ENCODE results near the gene PDC.
A peak's percentile ranks its signal among the peaks of the same experiment; 100 is the strongest.

PDC gene

GRCh38 chr1:186461014-186461413 lies at the start of gene PDC:
TSS of gene PDC (minus strand) at chr1:186461114. CDS start at chr1:186449459, 11,655 bp downstream.
- DNase-seq (ENCODE audit: extremely low read depth in 1 of 2, low read depth in 1 of 2): no peak

- DNase-seq (ENCODE audit: extremely low read depth in 1 of 2, low read depth in 1 of 2): no peak
Measured at GRCh38 chr1:186503190-186503589, 42.3 kb upstream of the PDC start.

GRCh38 chr1:186502087-186502486 lies 41.2 kb upstream of the PDC start:
- DNase-seq (ENCODE audit: extremely low read depth in 1 of 2, low read depth in 1 of 2): no peak

- DNase-seq (ENCODE audit: extremely low read depth in 1 of 2, low read depth in 1 of 2): no peak
Measured at GRCh38 chr1:186500804-186501203, 39.9 kb upstream of the PDC start.

- DNase-seq (ENCODE audit: extremely low read depth in 1 of 2, low read depth in 1 of 2): no peak
Measured at GRCh38 chr1:186499571-186499970, 38.7 kb upstream of the PDC start.

- no peak for DNase-seq (ENCODE audit: extremely low read depth in 1 of 2, low read depth in 1 of 2)
Measured at GRCh38 chr1:186498695-186499389, 37.9 kb upstream of the PDC start.

GRCh38 chr1:186498071-186498470 lies 37.2 kb upstream of the PDC start:
- no peak for DNase-seq (ENCODE audit: extremely low read depth in 1 of 2, low read depth in 1 of 2)

GRCh38 chr1:186497651-186498050 lies 36.7 kb upstream of the PDC start:
- no peak for DNase-seq (ENCODE audit: extremely low read depth in 1 of 2, low read depth in 1 of 2)

- no peak for DNase-seq (ENCODE audit: extremely low read depth in 1 of 2, low read depth in 1 of 2)
Measured at GRCh38 chr1:186496171-186496851, 35.4 kb upstream of the PDC start.

- DNase-seq (ENCODE audit: extremely low read depth in 1 of 2, low read depth in 1 of 2): no peak
Measured at GRCh38 chr1:186494832-186495271, 33.9 kb upstream of the PDC start.

GRCh38 chr1:186492531-186493291 lies 31.8 kb upstream of the PDC start:
- DNase-seq (ENCODE audit: extremely low read depth in 1 of 2, low read depth in 1 of 2): no peak

GRCh38 chr1:186491336-186491735 lies 30.4 kb upstream of the PDC start:
- DNase-seq (ENCODE audit: extremely low read depth in 1 of 2, low read depth in 1 of 2): no peak

- DNase-seq (ENCODE audit: extremely low read depth in 1 of 2, low read depth in 1 of 2): no peak
Measured at GRCh38 chr1:186487163-186487562, 26.2 kb upstream of the PDC start.

GRCh38 chr1:186486061-186486460 lies 25.1 kb upstream of the PDC start:
- no peak for DNase-seq (ENCODE audit: extremely low read depth in 1 of 2, low read depth in 1 of 2)

GRCh38 chr1:186483561-186483960 lies 22.6 kb upstream of the PDC start:
- no peak for DNase-seq (ENCODE audit: extremely low read depth in 1 of 2, low read depth in 1 of 2)

- peak in 1 of 2 donors; percentile 13 for DNase-seq (ENCODE audit: extremely low read depth in 1 of 2, low read depth in 1 of 2)
Measured at GRCh38 chr1:186482661-186483255, 21.8 kb upstream of the PDC start.

GRCh38 chr1:186481303-186481888 lies 20.5 kb upstream of the PDC start:
- DNase-seq (ENCODE audit: extremely low read depth in 1 of 2, low read depth in 1 of 2): no peak

GRCh38 chr1:186479162-186479561 lies 18.2 kb upstream of the PDC start:
- no peak for DNase-seq (ENCODE audit: extremely low read depth in 1 of 2, low read depth in 1 of 2)

GRCh38 chr1:186476264-186477040 lies 15.5 kb upstream of the PDC start:
- no peak for DNase-seq (ENCODE audit: extremely low read depth in 1 of 2, low read depth in 1 of 2)

- DNase-seq (ENCODE audit: extremely low read depth in 1 of 2, low read depth in 1 of 2): no peak
Measured at GRCh38 chr1:186474208-186474607, 13.3 kb upstream of the PDC start.
